Thyroid gland (tissue), 4 donors: Measurements from ENCODE around the gene DUSP22.

Experiments used
- POLR2A ChIP-seq, 2 donors: fragments of 450-650 bp; IDR thresholded peaks; one replicate each; pipeline ENCODE4 v1.6.1; 2017; ENCODE audit warnings: antibody characterized with exemption in 2 of 2, mild to moderate bottlenecking in 2 of 2, moderate library complexity in 1 of 2
- TF ChIP-seq, protein P1 (sequence below), 6 experiments: fragments of 200-600 bp in 3 of 6; fragments of 450-650 bp in 3 of 6; sonication (generic) in 3 of 6; IDR thresholded peaks; one replicate each; pipeline ENCODE4 v1.5.1; 2016 to 2019; ENCODE audit warnings: antibody characterized with exemption in 6 of 6, mild to moderate bottlenecking in 2 of 6, inconsistent platforms in 1 of 6, moderate library complexity in 1 of 6

GRCh38 chr6:383856-384255 is 91.6 kb downstream of the DUSP22 start:
- TF ChIP-seq POLR2A (IDR thresholded peaks at IDR 0.05): no peak
- TF ChIP-seq, protein P1, sequence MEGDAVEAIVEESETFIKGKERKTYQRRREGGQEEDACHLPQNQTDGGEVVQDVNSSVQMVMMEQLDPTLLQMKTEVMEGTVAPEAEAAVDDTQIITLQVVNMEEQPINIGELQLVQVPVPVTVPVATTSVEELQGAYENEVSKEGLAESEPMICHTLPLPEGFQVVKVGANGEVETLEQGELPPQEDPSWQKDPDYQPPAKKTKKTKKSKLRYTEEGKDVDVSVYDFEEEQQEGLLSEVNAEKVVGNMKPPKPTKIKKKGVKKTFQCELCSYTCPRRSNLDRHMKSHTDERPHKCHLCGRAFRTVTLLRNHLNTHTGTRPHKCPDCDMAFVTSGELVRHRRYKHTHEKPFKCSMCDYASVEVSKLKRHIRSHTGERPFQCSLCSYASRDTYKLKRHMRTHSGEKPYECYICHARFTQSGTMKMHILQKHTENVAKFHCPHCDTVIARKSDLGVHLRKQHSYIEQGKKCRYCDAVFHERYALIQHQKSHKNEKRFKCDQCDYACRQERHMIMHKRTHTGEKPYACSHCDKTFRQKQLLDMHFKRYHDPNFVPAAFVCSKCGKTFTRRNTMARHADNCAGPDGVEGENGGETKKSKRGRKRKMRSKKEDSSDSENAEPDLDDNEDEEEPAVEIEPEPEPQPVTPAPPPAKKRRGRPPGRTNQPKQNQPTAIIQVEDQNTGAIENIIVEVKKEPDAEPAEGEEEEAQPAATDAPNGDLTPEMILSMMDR (IDR thresholded peaks at IDR 0.05): no peak
